ENCODE results near the gene NKAIN4.
"Not testable (repeated sequence)": the region's sequence is repeated elsewhere in the genome, so short reads cannot be mapped to it uniquely, and the experiment has no call there.

NKAIN4 gene

GRCh38 chr20:63254606-63255384 is 532 bp upstream of the NKAIN4 start:
- no peak for DNase-seq

- no peak for DNase-seq
Observed at GRCh38 chr20:63253438-63254231, 628 bp downstream of the NKAIN4 start.

DNA sequence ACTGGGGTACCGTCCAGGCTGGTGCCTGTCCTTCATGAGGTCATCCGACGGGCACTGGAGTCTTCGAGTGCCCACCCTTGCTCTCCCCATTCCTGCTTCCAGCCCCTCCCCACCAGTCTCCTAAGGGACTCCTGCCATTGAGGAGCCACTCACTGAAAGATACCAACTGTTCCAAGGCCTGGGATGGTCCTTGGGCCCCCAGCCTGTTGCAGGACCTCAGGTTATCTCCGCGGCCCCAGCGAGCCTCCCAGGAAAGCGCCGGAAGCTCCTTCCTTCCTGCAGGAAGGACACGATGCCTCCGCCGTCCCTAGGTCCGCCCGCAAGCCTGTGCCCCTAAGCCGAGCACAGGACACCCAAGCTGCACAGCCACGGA is 1.2 kb downstream of the NKAIN4 start:
- DNase-seq = no peak

- no peak for DNase-seq
Observed at GRCh38 chr20:63252284-63252711, 2.0 kb downstream of the NKAIN4 start.

GRCh38 chr20:63251350-63251749 is 2.9 kb downstream of the NKAIN4 start:
- DNase-seq = not testable (repeated sequence)

DNA sequence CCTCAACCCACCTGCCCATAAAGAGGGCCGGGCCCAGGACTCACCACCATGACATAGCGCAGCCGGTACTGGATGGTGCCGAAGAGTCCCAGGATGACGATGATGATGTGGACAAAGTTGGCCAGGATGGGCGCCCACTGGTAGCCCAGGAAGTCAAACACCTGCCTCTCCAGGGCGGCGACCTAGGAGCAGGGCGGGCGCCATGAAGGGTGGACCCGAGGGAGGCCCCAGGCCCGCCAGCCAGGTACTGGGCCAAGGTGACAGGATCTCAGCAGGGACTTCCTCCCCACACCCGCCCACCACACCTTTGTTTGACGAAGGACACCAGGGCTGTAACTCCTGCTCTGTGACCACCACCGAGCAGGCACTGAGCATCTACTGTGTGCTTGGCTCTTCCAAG is 4.4 kb downstream of the NKAIN4 start:
- no peak for DNase-seq

DNA sequence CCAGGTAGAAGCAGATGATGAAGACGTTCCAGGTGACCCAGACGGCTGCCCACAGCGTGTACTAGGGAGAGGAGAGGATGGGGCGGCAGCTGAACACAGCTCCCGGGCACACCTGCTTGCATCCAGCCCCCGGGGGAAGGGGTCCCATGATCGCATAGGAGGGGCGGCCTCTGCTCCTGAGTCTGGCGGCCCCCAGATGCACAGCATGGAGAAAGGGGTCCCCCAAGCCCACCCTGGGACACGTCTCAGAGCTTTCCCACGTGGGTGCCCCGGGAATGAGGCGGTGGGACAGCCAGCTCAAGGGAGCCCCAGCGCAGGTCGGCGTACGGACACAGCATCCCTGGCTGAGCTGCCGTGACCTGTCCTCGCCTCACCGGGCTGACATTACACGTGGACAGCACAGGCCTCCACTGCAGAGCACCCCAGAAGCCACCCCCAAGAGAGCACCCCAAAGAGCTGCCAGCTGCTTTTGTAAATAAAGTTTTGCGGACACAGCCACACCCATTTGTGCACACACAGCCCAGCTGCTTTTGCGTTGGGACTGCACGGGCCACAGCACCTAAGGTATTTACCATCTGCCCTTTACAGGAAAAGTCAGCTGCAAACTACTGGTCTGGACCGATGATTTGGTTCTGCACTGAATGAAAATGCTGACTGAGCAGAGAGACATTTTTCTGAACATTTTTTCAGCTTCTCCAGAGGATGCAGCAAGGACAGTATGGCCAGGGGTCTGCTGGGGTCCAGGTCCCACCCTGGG is 5.2 kb downstream of the NKAIN4 start:
- no peak for DNase-seq

GRCh38 chr20:63247671-63248228 is 6.5 kb downstream of the NKAIN4 start:
- no peak for DNase-seq

DNA sequence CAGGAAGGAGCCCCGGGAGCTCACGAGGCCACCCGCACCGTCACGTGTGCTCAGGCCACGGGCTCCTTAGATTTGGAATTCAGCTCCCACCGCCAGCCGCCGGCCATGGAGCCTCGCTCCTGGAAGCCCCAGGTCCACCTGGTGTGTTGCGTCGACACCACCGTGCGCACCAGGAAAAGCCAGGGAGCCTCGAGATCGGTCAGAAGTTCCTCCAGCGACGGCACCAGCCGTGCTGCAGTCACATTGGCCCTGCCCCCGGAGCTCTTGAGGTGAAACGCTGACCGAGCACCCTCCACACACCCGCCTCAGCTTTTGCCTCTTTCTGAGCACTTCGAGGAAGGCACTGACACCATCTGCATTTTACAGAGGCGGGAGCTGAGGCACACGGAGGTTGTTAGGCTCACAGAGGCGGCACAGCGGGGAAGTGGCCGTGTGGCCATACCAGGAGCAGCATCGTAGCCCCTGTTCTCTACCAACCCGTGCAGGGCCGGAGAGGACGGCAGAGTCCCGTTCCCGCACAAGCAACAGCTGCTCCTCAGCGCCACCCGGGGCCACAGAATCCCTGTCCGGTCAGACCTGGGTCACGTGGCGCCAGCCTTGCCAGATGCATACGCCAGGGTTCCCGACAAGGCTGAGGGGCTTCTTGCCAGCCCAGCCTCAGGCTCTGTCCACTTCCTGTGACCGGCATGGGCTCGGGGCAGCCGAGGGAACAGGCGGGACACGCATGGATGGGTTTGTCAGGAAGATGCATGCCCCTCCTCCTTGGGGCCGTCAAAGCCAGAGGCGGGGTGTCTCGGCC is 7.6 kb downstream of the NKAIN4 start:
- no peak for DNase-seq

GRCh38 chr20:63244468-63244867 is 9.8 kb downstream of the NKAIN4 start:
- no peak for DNase-seq

GRCh38 chr20:63243604-63244247 is 10.5 kb downstream of the NKAIN4 start:
- DNase-seq = no peak

GRCh38 chr20:63242736-63243135 is 11.5 kb downstream of the NKAIN4 start:
- no peak for DNase-seq

- no peak for DNase-seq
Observed at GRCh38 chr20:63241272-63241671, 13.0 kb downstream of the NKAIN4 start.

DNA sequence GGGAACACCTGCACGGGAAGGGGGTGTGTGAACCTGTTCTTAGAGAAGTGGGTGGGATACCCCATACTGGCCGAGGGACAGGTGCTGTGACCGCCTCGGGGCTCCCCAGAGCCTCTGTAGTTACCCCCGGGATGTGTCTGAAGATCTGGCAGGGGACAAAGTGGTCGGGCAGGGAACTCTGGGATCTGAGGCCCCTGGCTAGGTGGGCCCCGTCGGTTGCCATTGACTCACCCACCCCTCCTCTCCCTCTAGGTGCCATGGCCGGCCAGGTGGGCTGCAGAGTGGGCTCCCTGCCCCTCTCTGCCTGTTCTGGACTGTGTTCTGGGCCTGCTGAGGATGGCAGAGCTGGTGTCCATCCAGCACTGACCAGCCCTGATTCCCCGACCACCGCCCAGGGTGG is 14.3 kb downstream of the NKAIN4 start:
- DNase-seq = no peak

GRCh38 chr20:63239431-63239830 is 14.8 kb downstream of the NKAIN4 start:
- DNase-seq = no peak

DNA sequence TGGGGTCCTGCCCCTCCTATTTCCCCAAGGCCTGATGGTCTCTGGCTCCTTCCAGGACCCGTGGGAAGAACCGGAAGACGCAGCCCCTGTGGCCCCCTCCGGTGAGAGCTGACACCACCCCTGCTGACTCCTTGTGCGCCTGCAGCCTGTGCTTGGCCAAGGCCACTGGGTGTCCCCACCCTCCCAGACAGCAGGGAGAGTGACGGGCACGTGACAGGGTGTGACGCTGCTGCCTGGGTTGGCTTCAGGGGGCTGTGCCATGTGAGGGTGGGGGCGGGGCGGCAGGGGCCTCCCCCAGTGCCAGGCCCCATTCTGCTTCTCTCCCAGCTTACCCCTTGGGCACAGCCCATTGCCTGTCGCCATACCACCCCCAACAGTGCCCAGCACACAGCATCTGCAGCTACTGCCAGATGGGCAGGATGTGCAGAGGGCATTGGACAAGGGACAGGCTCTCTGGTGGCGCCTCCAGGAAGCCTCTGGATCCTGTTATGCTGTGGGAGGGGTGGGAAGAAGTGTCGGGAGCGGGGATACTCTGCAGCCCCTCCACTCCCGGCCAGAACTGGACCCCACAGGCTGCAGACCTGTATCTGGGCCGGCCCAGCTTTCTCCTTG is 15.6 kb downstream of the NKAIN4 start:
- DNase-seq = no peak

GRCh38 chr20:63238031-63238430 is 16.2 kb downstream of the NKAIN4 start:
- DNase-seq = no peak

- DNase-seq = no peak
Observed at GRCh38 chr20:63236116-63236837, 18.0 kb downstream of the NKAIN4 start.

DNA sequence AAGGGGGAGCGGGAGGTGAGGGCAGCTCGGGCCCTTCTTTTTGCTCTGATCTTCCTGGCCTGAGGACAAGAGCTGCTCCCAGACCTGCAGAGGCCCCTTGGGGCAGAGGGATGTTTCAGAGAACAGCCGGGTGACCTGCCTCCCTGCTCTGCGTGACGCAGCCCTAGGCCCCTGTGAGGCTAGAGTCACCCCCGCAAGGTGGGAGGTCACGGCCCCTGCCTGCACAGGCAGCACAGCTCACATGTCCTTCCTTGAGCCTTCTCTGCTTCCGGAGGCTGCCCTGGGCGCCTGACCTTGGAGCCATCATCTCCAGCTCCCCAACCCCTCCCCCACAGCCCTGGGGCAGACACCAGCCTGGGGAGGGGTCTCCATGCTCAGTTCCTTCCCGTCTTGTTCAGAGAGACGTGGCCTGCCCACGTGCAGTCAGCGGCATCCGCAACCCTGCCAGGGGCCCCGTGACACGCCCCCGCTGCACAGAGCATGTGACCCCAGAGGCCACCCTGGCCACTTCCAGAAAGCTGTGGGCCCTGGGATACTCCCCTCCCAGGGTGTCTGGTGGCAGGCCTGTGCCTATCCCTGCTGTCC is 18.8 kb downstream of the NKAIN4 start, which contains the start of gene BIRC7:
BIRC7 (plus strand) TSS at position 507 of the 585 bp plus-strand sequence. CDS start 192 bp downstream, outside the sequence.
- DNase-seq = no peak

Measured in cerebellar nuclear complex (tissue), 1 donor.